DND-41 (cell line): ENCODE data around the gene SLC4A1AP.
"Not testable (repeated sequence)": the region's sequence is repeated elsewhere in the genome, so short reads cannot be mapped to it uniquely, and the experiment has no call there.

Experiments used
- ATAC-seq: fragments of 200-7000 bp; cut with Tn5 transposase; 3 replicates; pipeline ENCODE4 v1.9.1; 2021; ENCODE audit warnings: low read depth; ENCODE audit not compliant: insufficient read depth
- DNase-seq: peaks from one replicate; pipeline ENCODE4 v3.0.0-alpha.2; 2020
- H2AFZ ChIP-seq: 2 replicates; pipeline ENCODE4 v1.6.0; 2012; ENCODE audit warnings: low read depth, low read length
- H3K27ac ChIP-seq: 2 replicates; pipeline ENCODE4 v1.5.1; 2012; ENCODE audit warnings: low read length, inconsistent platforms
- H3K27me3 ChIP-seq: fragments of 200-600 bp; sonication (generic); 2 replicates; pipeline ENCODE4 v1.6.0; 2012; ENCODE audit warnings: low read length, mild to moderate bottlenecking, inconsistent platforms; ENCODE audit not compliant: insufficient read depth, poor library complexity
- H3K36me3 ChIP-seq: 2 replicates; pipeline ENCODE4 v1.5.1; 2012; ENCODE audit warnings: low read length, inconsistent platforms; ENCODE audit not compliant: insufficient read depth
- H3K4me1 ChIP-seq: 2 replicates; pipeline ENCODE4 v1.5.1; 2012; ENCODE audit warnings: mild to moderate bottlenecking, low read length; ENCODE audit not compliant: insufficient read depth
- H3K4me2 ChIP-seq: 2 replicates; pipeline ENCODE4 v1.6.0; 2012; ENCODE audit warnings: mild to moderate bottlenecking, moderate library complexity, low read length, inconsistent platforms; ENCODE audit not compliant: insufficient read depth
- H3K4me3 ChIP-seq, 2 experiments: fragments of 200-600 bp in 1 of 2; shearing (Covaris generic) in 1 of 2; 2 replicates each; pipeline ENCODE4 v1.5.1; 2012 to 2016; ENCODE audit warnings: inconsistent platforms in 2 of 2, low read length in 2 of 2, mild to moderate bottlenecking in 2 of 2, low read depth in 1 of 2, moderate library complexity in 1 of 2
- H3K79me2 ChIP-seq: 2 replicates; pipeline ENCODE4 v1.6.0; 2012; ENCODE audit warnings: low read length, inconsistent platforms; ENCODE audit not compliant: insufficient read depth
- H3K9ac ChIP-seq: 2 replicates; pipeline ENCODE4 v1.6.0; 2012; ENCODE audit warnings: low read depth, mild to moderate bottlenecking, inconsistent platforms, low read length, moderate library complexity
- H3K9me3 ChIP-seq: 2 replicates; pipeline ENCODE4 v1.5.1; 2012; ENCODE audit warnings: low read length, moderate library complexity, mild to moderate bottlenecking, inconsistent platforms; ENCODE audit not compliant: insufficient read depth, severe bottlenecking
- H4K20me1 ChIP-seq: 2 replicates; pipeline ENCODE4 v1.6.0; 2012; ENCODE audit warnings: low read length; ENCODE audit not compliant: insufficient read depth
- EZH2 ChIP-seq: IDR thresholded peaks from 3 replicates; pipeline ENCODE4 v1.6.1; 2012; ENCODE audit warnings: borderline replicate concordance, low read depth, mild to moderate bottlenecking, moderate library complexity, low read length, inconsistent platforms; ENCODE audit not compliant: severe bottlenecking
- TF ChIP-seq, protein P1 (sequence below): IDR thresholded peaks from 2 replicates; pipeline ENCODE4 v1.5.1; 2012; ENCODE audit warnings: borderline replicate concordance, low read length, moderate library complexity, mild to moderate bottlenecking; ENCODE audit not compliant: poor library complexity, severe bottlenecking; ENCODE audit errors: extremely low read depth

The SLC4A1AP gene

DNA sequence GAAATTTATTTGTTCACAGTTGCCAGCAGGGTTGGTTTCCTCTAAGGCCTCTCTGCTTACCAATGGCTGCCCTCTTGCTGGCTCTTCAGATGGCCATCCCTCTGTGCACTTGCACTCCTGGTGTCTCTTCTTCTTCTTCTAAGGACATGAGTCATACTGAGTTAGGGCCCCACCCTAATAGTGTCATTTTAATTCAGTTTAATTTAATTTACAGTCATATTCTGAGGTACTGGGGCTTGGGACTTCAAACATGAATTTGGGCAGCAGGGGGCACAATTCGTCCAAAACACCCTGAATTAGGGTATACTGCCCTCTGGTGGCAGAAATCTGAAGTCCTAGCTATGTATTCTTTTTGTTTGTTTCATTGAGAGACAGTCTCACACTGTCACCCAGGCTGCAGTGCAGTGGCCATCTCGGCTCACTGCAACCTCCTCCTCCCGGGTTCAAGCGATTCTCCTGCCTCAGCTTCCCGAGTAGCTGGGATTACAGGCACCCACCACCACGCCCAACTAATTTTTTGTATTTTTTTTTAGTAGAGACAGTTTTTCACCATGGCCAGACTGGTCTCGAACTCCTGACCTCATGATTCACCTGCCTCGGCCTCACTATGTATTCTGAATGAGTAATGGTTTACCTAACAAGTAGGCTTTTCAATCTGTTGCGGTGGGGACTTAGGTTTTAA, 19.8 kb downstream of the SLC4A1AP start:
- peak; percentile 96 for ATAC-seq
- no peak overlapping the region for H3K4me2 ChIP-seq
- H3K4me1 ChIP-seq = no peaks in the 10 kb centered on the region
- no peaks in the 10 kb centered on the region for H4K20me1 ChIP-seq
- H2AFZ ChIP-seq = 0 out of 2 replicates have a peak overlapping the region, but pooled peaks have one; percentile 34
- H3K27ac ChIP-seq = no peak overlapping the region
- peaks cover 62% of the 10 kb centered on the region for H3K36me3 ChIP-seq
- DNase-seq = peak; percentile 86
- no peak overlapping the region for H3K4me3 ChIP-seq
- H3K79me2 ChIP-seq = no peaks in the 10 kb centered on the region
- TF ChIP-seq, protein P1, sequence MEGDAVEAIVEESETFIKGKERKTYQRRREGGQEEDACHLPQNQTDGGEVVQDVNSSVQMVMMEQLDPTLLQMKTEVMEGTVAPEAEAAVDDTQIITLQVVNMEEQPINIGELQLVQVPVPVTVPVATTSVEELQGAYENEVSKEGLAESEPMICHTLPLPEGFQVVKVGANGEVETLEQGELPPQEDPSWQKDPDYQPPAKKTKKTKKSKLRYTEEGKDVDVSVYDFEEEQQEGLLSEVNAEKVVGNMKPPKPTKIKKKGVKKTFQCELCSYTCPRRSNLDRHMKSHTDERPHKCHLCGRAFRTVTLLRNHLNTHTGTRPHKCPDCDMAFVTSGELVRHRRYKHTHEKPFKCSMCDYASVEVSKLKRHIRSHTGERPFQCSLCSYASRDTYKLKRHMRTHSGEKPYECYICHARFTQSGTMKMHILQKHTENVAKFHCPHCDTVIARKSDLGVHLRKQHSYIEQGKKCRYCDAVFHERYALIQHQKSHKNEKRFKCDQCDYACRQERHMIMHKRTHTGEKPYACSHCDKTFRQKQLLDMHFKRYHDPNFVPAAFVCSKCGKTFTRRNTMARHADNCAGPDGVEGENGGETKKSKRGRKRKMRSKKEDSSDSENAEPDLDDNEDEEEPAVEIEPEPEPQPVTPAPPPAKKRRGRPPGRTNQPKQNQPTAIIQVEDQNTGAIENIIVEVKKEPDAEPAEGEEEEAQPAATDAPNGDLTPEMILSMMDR = peak; percentile 96
- TF ChIP-seq EZH2 = no peak
- no peak overlapping the region for H3K9ac ChIP-seq
- no peaks in the 10 kb centered on the region for H3K9me3 ChIP-seq
- no peaks in the 10 kb centered on the region for H3K27me3 ChIP-seq

DNA sequence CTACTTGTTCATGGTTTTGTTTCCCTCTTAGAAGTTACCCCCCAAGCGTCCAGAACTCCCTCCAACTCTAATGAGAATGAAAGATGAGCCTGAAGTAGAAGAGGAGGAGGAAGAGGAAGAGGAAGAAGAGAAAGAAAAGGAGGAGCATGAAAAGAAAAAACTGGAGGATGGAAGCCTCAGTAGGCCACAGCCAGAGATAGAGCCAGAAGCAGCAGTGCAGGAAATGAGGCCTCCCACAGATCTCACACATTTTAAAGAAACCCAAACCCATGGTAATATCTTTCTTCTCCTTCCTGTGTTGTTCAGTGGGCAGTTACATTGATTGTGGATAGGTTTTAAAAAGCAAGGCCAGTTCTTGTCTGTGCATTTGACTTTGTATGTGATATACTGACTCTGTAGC, 21.3 kb downstream of the SLC4A1AP start:
- peaks cover 56% of the 10 kb centered on the region for H3K36me3 ChIP-seq
- not testable (repeated sequence) for H2AFZ ChIP-seq, H3K27ac ChIP-seq, H4K20me1 ChIP-seq, H3K9me3 ChIP-seq, H3K4me3 ChIP-seq, H3K4me2 ChIP-seq, ATAC-seq, DNase-seq, H3K9ac ChIP-seq, H3K79me2 ChIP-seq, H3K4me1 ChIP-seq, H3K27me3 ChIP-seq

DNA sequence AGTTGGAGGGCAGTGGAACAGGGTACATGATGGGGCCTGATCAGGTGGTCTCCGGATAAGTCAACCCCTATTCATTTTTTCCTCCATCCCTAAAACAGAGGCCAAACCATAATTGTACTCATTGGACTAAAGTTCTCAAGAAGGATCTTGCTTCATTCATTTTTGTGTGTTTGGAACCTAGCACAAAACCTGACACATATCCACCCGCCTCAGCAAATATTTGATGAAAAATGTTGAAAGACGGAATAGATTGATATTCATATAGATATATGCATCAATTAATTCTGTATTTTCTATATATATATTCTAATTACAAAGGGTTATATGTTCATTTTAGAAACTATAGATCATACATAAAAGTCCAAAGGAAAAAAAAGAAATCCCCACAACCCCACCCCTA, 21.9 kb downstream of the SLC4A1AP start:
- Histone ChIP-seq H4K20me1 (no peaks in the 10 kb centered on the region), H3K27me3 (no peaks in the 10 kb centered on the region), H3K27ac (no peak overlapping the region), H2AFZ (no peak overlapping the region), H3K79me2 (no peaks in the 10 kb centered on the region), H3K9ac (no peak overlapping the region), H3K9me3 (no peaks in the 10 kb centered on the region), H3K4me1 (no peaks in the 10 kb centered on the region), H3K36me3 (peaks cover 56% of the 10 kb centered on the region), H3K4me3 (no peak overlapping the region), H3K4me2 (no peak overlapping the region)
- DNase-seq (no peak), ATAC-seq (no peak)
- TF ChIP-seq EZH2 = no peak
- TF ChIP-seq, protein P1 = no peak

DNA sequence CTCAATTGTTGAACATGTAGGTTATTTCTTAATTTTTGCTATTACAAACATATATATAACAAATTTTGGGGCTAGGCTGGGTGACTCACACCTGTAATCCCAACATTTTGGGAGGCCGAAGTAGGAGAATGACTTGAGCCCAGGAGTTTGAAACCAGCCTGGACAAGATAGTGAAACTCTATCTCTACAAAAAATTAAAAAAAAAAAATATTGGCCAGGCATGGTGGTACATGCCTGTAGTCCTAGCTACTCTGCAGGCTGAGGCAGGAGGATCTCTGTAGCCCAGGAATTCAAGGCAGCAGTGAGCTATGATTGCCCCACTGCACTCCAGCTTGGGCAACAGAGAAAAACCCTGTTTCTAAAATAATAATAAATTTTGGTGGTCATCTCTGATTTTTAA, 23.5 kb downstream of the SLC4A1AP start:
- no peaks in the 10 kb centered on the region for H3K4me1 ChIP-seq
- no peaks in the 10 kb centered on the region for H3K79me2 ChIP-seq
- no peak overlapping the region for H3K27ac ChIP-seq
- H3K9me3 ChIP-seq = no peaks in the 10 kb centered on the region
- DNase-seq (no peak), ATAC-seq (no peak)
- no peak overlapping the region for H3K4me3 ChIP-seq
- no peak for TF ChIP-seq EZH2
- H2AFZ ChIP-seq = no peak overlapping the region
- peaks cover 47% of the 10 kb centered on the region for H3K36me3 ChIP-seq
- no peak overlapping the region for H3K4me2 ChIP-seq
- no peak overlapping the region for H3K9ac ChIP-seq
- H4K20me1 ChIP-seq = no peaks in the 10 kb centered on the region
- no peaks in the 10 kb centered on the region for H3K27me3 ChIP-seq
